Lower leg skin (tissue), 3 donors: Measurements from ENCODE around the gene BTBD17.

Experiments
- POLR2A ChIP-seq, 2 donors: fragments of 450-650 bp; IDR thresholded peaks; one replicate each; pipeline ENCODE4 v1.6.1; 2016 to 2017; ENCODE audit warnings: antibody characterized with exemption in 2 of 2, mild to moderate bottlenecking in 1 of 2, moderate library complexity in 1 of 2
- TF ChIP-seq, protein P1 (sequence below), 3 donors: fragments of 450-650 bp; IDR thresholded peaks; one replicate each; pipeline ENCODE4 v1.5.1; 2016; ENCODE audit warnings: antibody characterized with exemption in 3 of 3, mild to moderate bottlenecking in 3 of 3, moderate library complexity in 2 of 3

DNA sequence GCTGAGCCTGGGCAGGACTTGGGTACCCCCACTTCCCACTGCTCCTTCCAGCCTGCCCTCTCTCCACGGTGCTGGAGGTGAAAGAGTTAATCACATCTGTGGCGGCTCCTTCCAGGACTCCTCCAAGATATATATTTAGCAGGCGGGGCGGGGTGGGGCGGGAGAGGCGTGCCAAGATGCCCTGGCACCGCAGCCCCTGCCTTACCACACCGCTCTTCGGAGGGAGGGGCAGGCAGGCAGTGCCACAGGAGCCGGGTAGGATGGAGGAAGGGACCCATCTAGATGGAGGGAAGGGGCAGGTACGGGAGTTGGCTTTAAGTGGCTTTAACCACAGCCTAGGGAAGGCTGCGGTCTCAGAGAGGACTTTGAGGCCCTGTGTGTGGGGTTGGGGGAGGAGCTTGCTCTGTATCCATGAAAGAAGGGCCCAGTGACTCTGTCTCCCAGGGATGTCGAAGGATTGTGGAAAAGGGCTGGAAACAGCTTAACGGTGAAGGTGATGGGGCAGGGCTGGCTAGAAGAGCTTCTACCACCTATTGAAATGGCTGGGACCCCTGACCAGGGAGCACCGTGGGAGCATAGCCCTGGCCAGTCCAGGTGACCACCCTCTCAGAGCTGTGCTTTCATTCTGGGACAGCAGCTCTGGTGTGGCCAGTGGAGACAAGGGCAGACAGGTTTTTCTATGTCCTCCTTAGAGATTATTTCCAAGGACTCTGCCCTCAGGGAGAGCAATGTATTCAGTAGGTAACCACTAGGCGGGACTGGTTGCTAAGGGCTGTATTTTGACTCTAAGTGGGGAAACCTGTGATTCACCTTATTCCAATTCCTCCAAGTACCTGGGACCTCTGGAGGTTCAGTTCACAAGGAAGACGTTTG lies 18.7 kb upstream of the BTBD17 start:
- TF ChIP-seq POLR2A (IDR thresholded peaks at IDR 0.05) = no peak
- TF ChIP-seq, protein P1, sequence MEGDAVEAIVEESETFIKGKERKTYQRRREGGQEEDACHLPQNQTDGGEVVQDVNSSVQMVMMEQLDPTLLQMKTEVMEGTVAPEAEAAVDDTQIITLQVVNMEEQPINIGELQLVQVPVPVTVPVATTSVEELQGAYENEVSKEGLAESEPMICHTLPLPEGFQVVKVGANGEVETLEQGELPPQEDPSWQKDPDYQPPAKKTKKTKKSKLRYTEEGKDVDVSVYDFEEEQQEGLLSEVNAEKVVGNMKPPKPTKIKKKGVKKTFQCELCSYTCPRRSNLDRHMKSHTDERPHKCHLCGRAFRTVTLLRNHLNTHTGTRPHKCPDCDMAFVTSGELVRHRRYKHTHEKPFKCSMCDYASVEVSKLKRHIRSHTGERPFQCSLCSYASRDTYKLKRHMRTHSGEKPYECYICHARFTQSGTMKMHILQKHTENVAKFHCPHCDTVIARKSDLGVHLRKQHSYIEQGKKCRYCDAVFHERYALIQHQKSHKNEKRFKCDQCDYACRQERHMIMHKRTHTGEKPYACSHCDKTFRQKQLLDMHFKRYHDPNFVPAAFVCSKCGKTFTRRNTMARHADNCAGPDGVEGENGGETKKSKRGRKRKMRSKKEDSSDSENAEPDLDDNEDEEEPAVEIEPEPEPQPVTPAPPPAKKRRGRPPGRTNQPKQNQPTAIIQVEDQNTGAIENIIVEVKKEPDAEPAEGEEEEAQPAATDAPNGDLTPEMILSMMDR (IDR thresholded peaks at IDR 0.05) = no peak
